ENCODE measurements around the gene SGCA. TPM values are rescaled to one million over a fixed set of nuclear protein-coding genes. Genes with fewer than 3 reads are reported as not detected.

The SGCA gene
- total and polyA plus RNA-seq, 2 of the 13 experiments (the other 11 are each of a cell fraction or from before 2014, with no cell fraction given) = not detected

GRCh38 chr17:50133028-50133768 lies 32.6 kb upstream of the SGCA start (continued):
- TF ChIP-seq, protein P1, sequence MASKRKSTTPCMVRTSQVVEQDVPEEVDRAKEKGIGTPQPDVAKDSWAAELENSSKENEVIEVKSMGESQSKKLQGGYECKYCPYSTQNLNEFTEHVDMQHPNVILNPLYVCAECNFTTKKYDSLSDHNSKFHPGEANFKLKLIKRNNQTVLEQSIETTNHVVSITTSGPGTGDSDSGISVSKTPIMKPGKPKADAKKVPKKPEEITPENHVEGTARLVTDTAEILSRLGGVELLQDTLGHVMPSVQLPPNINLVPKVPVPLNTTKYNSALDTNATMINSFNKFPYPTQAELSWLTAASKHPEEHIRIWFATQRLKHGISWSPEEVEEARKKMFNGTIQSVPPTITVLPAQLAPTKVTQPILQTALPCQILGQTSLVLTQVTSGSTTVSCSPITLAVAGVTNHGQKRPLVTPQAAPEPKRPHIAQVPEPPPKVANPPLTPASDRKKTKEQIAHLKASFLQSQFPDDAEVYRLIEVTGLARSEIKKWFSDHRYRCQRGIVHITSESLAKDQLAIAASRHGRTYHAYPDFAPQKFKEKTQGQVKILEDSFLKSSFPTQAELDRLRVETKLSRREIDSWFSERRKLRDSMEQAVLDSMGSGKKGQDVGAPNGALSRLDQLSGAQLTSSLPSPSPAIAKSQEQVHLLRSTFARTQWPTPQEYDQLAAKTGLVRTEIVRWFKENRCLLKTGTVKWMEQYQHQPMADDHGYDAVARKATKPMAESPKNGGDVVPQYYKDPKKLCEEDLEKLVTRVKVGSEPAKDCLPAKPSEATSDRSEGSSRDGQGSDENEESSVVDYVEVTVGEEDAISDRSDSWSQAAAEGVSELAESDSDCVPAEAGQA (IDR thresholded peaks at IDR 0.05; ENCODE audit: low read depth) = no peak
- TF ChIP-seq, protein P1 (CRISPR knock-in tag; IDR thresholded peaks at IDR 0.05; ENCODE audit: borderline replicate concordance) = no peak
- TF ChIP-seq SMC3 (IDR thresholded peaks at IDR 0.05; ENCODE audit: low read length) = no peak
- no peak for TF ChIP-seq CREB3 (CRISPR knock-in tag; IDR thresholded peaks at IDR 0.05)
- peak; percentile 65; the same call in 1 of the 2 replicates for TF ChIP-seq RERE (CRISPR knock-in tag; IDR thresholded peaks at IDR 0.05; ENCODE audit: low read depth)
- no peak for TF ChIP-seq ZNF558 (CRISPR knock-in tag; IDR thresholded peaks at IDR 0.05; ENCODE audit: borderline replicate concordance)
- no peak for TF ChIP-seq ETV5 (CRISPR knock-in tag; IDR thresholded peaks at IDR 0.05; ENCODE audit: borderline replicate concordance)
- no peak for TF ChIP-seq TGIF2 (CRISPR knock-in tag; IDR thresholded peaks at IDR 0.05)
- TF ChIP-seq TAF1 (CRISPR knock-in tag; IDR thresholded peaks at IDR 0.05) = no peak
- no peak for TF ChIP-seq SRSF9 (IDR thresholded peaks at IDR 0.05; ENCODE audit: borderline replicate concordance, insufficient read depth, low read depth, low read length, poor library complexity, severe bottlenecking)
- no peak for TF ChIP-seq ZNF124 (CRISPR knock-in tag; IDR thresholded peaks at IDR 0.05)
- TF ChIP-seq ZFYVE20 (CRISPR knock-in tag; IDR thresholded peaks at IDR 0.05; ENCODE audit: borderline replicate concordance, low read depth) = no peak
- TF ChIP-seq RNF2 (conservative IDR thresholded peaks at IDR 0.05; ENCODE audit: low read depth) = no peak
- TF ChIP-seq MED13 (CRISPR knock-in tag; IDR thresholded peaks at IDR 0.05) = no peak
- TF ChIP-seq ZNF629 (CRISPR knock-in tag; conservative IDR thresholded peaks at IDR 0.05) = 0 out of 2 replicates have a peak, but pooled peaks have one; percentile 15
- no peak for TF ChIP-seq ZMYM3 (CRISPR knock-in tag; IDR thresholded peaks at IDR 0.05)
- no peak for TF ChIP-seq EZH2 (conservative IDR thresholded peaks at IDR 0.05; ENCODE audit: low read depth, low read length)
